ENCODE measurements around the gene GABPB1. TPM values are rescaled to one million over a fixed set of nuclear protein-coding genes. Genes with fewer than 3 reads are reported as not detected.

The GABPB1 gene
- total RNA-seq, 5 donors from 2014 or later (not counting 1 experiment from before 2014, with no cell fraction given) = 15.4 to 21.6 (median 19.5) TPM

GRCh38 chr15:50302581-50302980 lies 52.4 kb downstream of the GABPB1 start:
- Histone ChIP-seq H3K4me3 (ENCODE audit: control insufficient read depth in 1 of 2, extremely low read depth in 1 of 2, low read length in 1 of 2) (no peak overlapping the region), H3K36me3 (ENCODE audit: control insufficient read depth in 2 of 2, extremely low read depth in 1 of 2, insufficient read depth in 1 of 2, low read length in 1 of 2) (peaks cover 2 to 34% of the 10 kb centered on the region in 2 donors), H3K9me3 (no peaks in the 10 kb centered on the region), H3K27me3 (replicated peaks in 1 of 2; ENCODE audit: control insufficient read depth in 2 of 2, extremely low read depth in 1 of 2, insufficient read depth in 2 of 2, low read length in 1 of 2) (no peaks in the 10 kb centered on the region), H3K4me1 (ENCODE audit: control insufficient read depth in 1 of 2, extremely low read depth in 1 of 2, insufficient read depth in 2 of 2, low read length in 2 of 2) (no peaks in the 10 kb centered on the region), H3K27ac (ENCODE audit: low read length) (no peak overlapping the region)
- Mint-ChIP-seq H3K4me3 (no peak overlapping the region), H3K27me3 (no peaks in the 10 kb centered on the region), H3K9me3 (peaks cover 0 to under 1% (median 0%) of the 10 kb centered on the region in 3 donors), H3K36me3 (peaks cover 52% of the 10 kb centered on the region), H3K27ac (peak overlapping the region in 1 of 2 donors; percentile 28), H3K4me1 (no peaks in the 10 kb centered on the region)
- DNase-seq (no peak), ATAC-seq (replicated peaks in 1 of 4) (no peak)
- ChIA-PET POLR2A (interaction anchor here in 1 of 2 donors (0.7 kb wide), 1 partner anchor 50 kb away, joined by 4 read pairs; no protein-coding TSS in a partner anchor), CTCF (interaction anchor here in 1 of 2 donors (0.7 kb wide), 1 partner anchor 44 kb away, joined by 5 read pairs; no protein-coding TSS in a partner anchor)
- WGBS (ENCODE audit: insufficient coverage) = no CpG with 5 or more reads among the region's 1 CpG

GRCh38 chr15:50298340-50298739 lies 56.7 kb downstream of the GABPB1 start:
- ChIA-PET CTCF (interaction anchor here (0.6 to 0.7 kb wide), 2 partner anchors 80 to 125 kb away, joined by 3 to 6 read pairs; no protein-coding TSS in a partner anchor), POLR2A (no interaction called here)
- H3K27me3 ChIP-seq (replicated peaks in 1 of 2; ENCODE audit: control insufficient read depth in 2 of 2, extremely low read depth in 1 of 2, insufficient read depth in 2 of 2, low read length in 1 of 2) = no peaks in the 10 kb centered on the region
- ATAC-seq (replicated peaks in 1 of 4) (no peak), DNase-seq (no peak)
- no peak overlapping the region for H3K4me3 Mint-ChIP-seq
- H3K27me3 Mint-ChIP-seq = no peaks in the 10 kb centered on the region
- no peaks in the 10 kb centered on the region for H3K4me1 ChIP-seq (ENCODE audit: control insufficient read depth in 1 of 2, extremely low read depth in 1 of 2, insufficient read depth in 2 of 2, low read length in 2 of 2)
- peaks cover 52% of the 10 kb centered on the region for H3K36me3 Mint-ChIP-seq
- no CpG with 5 or more reads among the region's 2 CpGs for WGBS (ENCODE audit: insufficient coverage)
- no peaks in the 10 kb centered on the region for H3K9me3 ChIP-seq
- H3K27ac ChIP-seq (ENCODE audit: low read length) = no peak overlapping the region
- H3K9me3 Mint-ChIP-seq = no peaks in the 10 kb centered on the region
- no peak overlapping the region for H3K4me3 ChIP-seq (ENCODE audit: control insufficient read depth in 1 of 2, extremely low read depth in 1 of 2, low read length in 1 of 2)
- no peaks in the 10 kb centered on the region for H3K4me1 Mint-ChIP-seq
- H3K27ac Mint-ChIP-seq = no peak overlapping the region
- H3K36me3 ChIP-seq (ENCODE audit: control insufficient read depth in 2 of 2, extremely low read depth in 1 of 2, insufficient read depth in 1 of 2, low read length in 1 of 2) = peaks cover 0 to 37% of the 10 kb centered on the region in 2 donors

- H3K36me3 Mint-ChIP-seq = peaks cover 45% of the 10 kb centered on the region
- no peaks in the 10 kb centered on the region for H3K4me1 ChIP-seq (ENCODE audit: control insufficient read depth in 1 of 2, extremely low read depth in 1 of 2, insufficient read depth in 2 of 2, low read length in 2 of 2)
- CTCF ChIA-PET = interaction anchor here in 1 of 2 donors (0.7 to 1.2 kb wide), 2 partner anchors 20 to 42 kb away, joined by 3 to 5 read pairs; no protein-coding TSS in a partner anchor
Measured at GRCh38 chr15:50295966-50296365, 59.0 kb downstream of the GABPB1 start.

GRCh38 chr15:50289749-50290148 lies 65.2 kb downstream of the GABPB1 start:
- Histone ChIP-seq H3K27ac (ENCODE audit: low read length) (no peak overlapping the region), H3K36me3 (ENCODE audit: control insufficient read depth in 2 of 2, extremely low read depth in 1 of 2, insufficient read depth in 1 of 2, low read length in 1 of 2) (peaks cover 0 to 24% of the 10 kb centered on the region in 2 donors), H3K9me3 (no peaks in the 10 kb centered on the region), H3K27me3 (replicated peaks in 1 of 2; ENCODE audit: control insufficient read depth in 2 of 2, extremely low read depth in 1 of 2, insufficient read depth in 2 of 2, low read length in 1 of 2) (no peaks in the 10 kb centered on the region), H3K4me1 (ENCODE audit: control insufficient read depth in 1 of 2, extremely low read depth in 1 of 2, insufficient read depth in 2 of 2, low read length in 2 of 2) (no peaks in the 10 kb centered on the region), H3K4me3 (ENCODE audit: control insufficient read depth in 1 of 2, extremely low read depth in 1 of 2, low read length in 1 of 2) (no peak overlapping the region)
- H3K36me3 Mint-ChIP-seq = peaks cover 44% of the 10 kb centered on the region
- DNase-seq (no peak), ATAC-seq (replicated peaks in 1 of 4) (no peak)
- no peaks in the 10 kb centered on the region for H3K4me1 Mint-ChIP-seq
- no CpG with 5 or more reads among the region's 2 CpGs for WGBS (ENCODE audit: insufficient coverage)
- no peak overlapping the region for H3K4me3 Mint-ChIP-seq
- no peaks in the 10 kb centered on the region for H3K27me3 Mint-ChIP-seq
- H3K27ac Mint-ChIP-seq = no peak overlapping the region
- ChIA-PET POLR2A (no interaction called here), CTCF (no interaction called here)
- H3K9me3 Mint-ChIP-seq = no peaks in the 10 kb centered on the region

More at GRCh38 chr15:50295966-50296365, 59.0 kb downstream of the GABPB1 start:
- Histone ChIP-seq H3K4me3 (ENCODE audit: control insufficient read depth in 1 of 2, extremely low read depth in 1 of 2, low read length in 1 of 2) (no peak overlapping the region), H3K9me3 (no peaks in the 10 kb centered on the region), H3K27ac (ENCODE audit: low read length) (no peak overlapping the region), H3K36me3 (ENCODE audit: control insufficient read depth in 2 of 2, extremely low read depth in 1 of 2, insufficient read depth in 1 of 2, low read length in 1 of 2) (peaks cover 0 to 30% of the 10 kb centered on the region in 2 donors), H3K27me3 (replicated peaks in 1 of 2; ENCODE audit: control insufficient read depth in 2 of 2, extremely low read depth in 1 of 2, insufficient read depth in 2 of 2, low read length in 1 of 2) (no peaks in the 10 kb centered on the region)
- H3K4me3 Mint-ChIP-seq = no peak overlapping the region
- no peaks in the 10 kb centered on the region for H3K4me1 Mint-ChIP-seq
- DNase-seq = no peak
- no CpG with 5 or more reads among the region's 1 CpG for WGBS (ENCODE audit: insufficient coverage)
- POLR2A ChIA-PET = interaction anchor here (0.5 to 0.6 kb wide), 6 partner anchors 11 to 1739 kb away, joined by 3 to 8 read pairs (median 6); partner anchors contain the start of gene EID1 (in 1 of the 2)
- ATAC-seq (replicated peaks in 1 of 4) = no peak
- no peaks in the 10 kb centered on the region for H3K27me3 Mint-ChIP-seq
- H3K27ac Mint-ChIP-seq = no peak overlapping the region
- no peaks in the 10 kb centered on the region for H3K9me3 Mint-ChIP-seq

GRCh38 chr15:50287324-50288116 lies 67.5 kb downstream of the GABPB1 start:
- Histone ChIP-seq H3K4me3 (ENCODE audit: control insufficient read depth in 1 of 2, extremely low read depth in 1 of 2, low read length in 1 of 2) (no peak overlapping the region), H3K27me3 (replicated peaks in 1 of 2; ENCODE audit: control insufficient read depth in 2 of 2, extremely low read depth in 1 of 2, insufficient read depth in 2 of 2, low read length in 1 of 2) (no peaks in the 10 kb centered on the region), H3K27ac (ENCODE audit: low read length) (no peak overlapping the region), H3K4me1 (ENCODE audit: control insufficient read depth in 1 of 2, extremely low read depth in 1 of 2, insufficient read depth in 2 of 2, low read length in 2 of 2) (no peaks in the 10 kb centered on the region), H3K9me3 (no peaks in the 10 kb centered on the region), H3K36me3 (ENCODE audit: control insufficient read depth in 2 of 2, extremely low read depth in 1 of 2, insufficient read depth in 1 of 2, low read length in 1 of 2) (peaks cover 0 to 22% of the 10 kb centered on the region in 2 donors)
- ChIA-PET CTCF (no interaction called here), POLR2A (no interaction called here)
- no peak for DNase-seq
- Mint-ChIP-seq H3K27me3 (no peaks in the 10 kb centered on the region), H3K4me3 (no peak overlapping the region), H3K27ac (no peak overlapping the region), H3K4me1 (no peaks in the 10 kb centered on the region), H3K36me3 (peaks cover 47% of the 10 kb centered on the region), H3K9me3 (no peaks in the 10 kb centered on the region)
- WGBS (ENCODE audit: insufficient coverage) = 90% methylated on average over 3 of the region's 6 CpGs
- no peak for ATAC-seq (replicated peaks in 1 of 4)

GRCh38 chr15:50281427-50281826 lies 73.6 kb downstream of the GABPB1 start:
- Histone ChIP-seq H3K4me1 (ENCODE audit: control insufficient read depth in 1 of 2, extremely low read depth in 1 of 2, insufficient read depth in 2 of 2, low read length in 2 of 2) (no peaks in the 10 kb centered on the region), H3K9me3 (no peaks in the 10 kb centered on the region), H3K27ac (ENCODE audit: low read length) (no peak overlapping the region), H3K4me3 (ENCODE audit: control insufficient read depth in 1 of 2, extremely low read depth in 1 of 2, low read length in 1 of 2) (no peak overlapping the region), H3K27me3 (replicated peaks in 1 of 2; ENCODE audit: control insufficient read depth in 2 of 2, extremely low read depth in 1 of 2, insufficient read depth in 2 of 2, low read length in 1 of 2) (no peaks in the 10 kb centered on the region), H3K36me3 (ENCODE audit: control insufficient read depth in 2 of 2, extremely low read depth in 1 of 2, insufficient read depth in 1 of 2, low read length in 1 of 2) (peaks cover 0 to 5% of the 10 kb centered on the region in 2 donors)
- H3K36me3 Mint-ChIP-seq = peaks cover 32% of the 10 kb centered on the region
- ChIA-PET CTCF (no interaction called here), POLR2A (no interaction called here)
- no peak overlapping the region for H3K27ac Mint-ChIP-seq
- no peak overlapping the region for H3K4me3 Mint-ChIP-seq
- H3K27me3 Mint-ChIP-seq = no peaks in the 10 kb centered on the region
- ATAC-seq (replicated peaks in 1 of 4) (no peak), DNase-seq (no peak)
- no peaks in the 10 kb centered on the region for H3K4me1 Mint-ChIP-seq
- WGBS (ENCODE audit: insufficient coverage) = no CpG with 5 or more reads among the region's 5 CpGs
- no peaks in the 10 kb centered on the region for H3K9me3 Mint-ChIP-seq
